ENCODE results near the gene DESI2. TPM values are rescaled to one million over a fixed set of nuclear protein-coding genes. Genes with fewer than 3 reads are reported as not detected.
A peak's percentile ranks its signal among the peaks of the same experiment; 100 is the strongest.

Gene DESI2
- total and polyA plus RNA-seq, 2 of the 8 experiments (the other 6 are each of a cell fraction or from before 2014, with no cell fraction given), result 54.0 to 110 TPM

- 0 out of 2 replicates have a peak overlapping the region, but pooled peaks have one; percentile 74 for H3K27ac ChIP-seq (ENCODE audit: low read depth, low read length)
- TF ChIP-seq SAP30 (IDR thresholded peaks at IDR 0.05; ENCODE audit: insufficient read depth, insufficient replicate concordance, low read length), result peak; percentile 17
- TF ChIP-seq SIN3A (conservative IDR thresholded peaks at IDR 0.05 in 1 of 2, IDR thresholded peaks at IDR 0.05 in 1 of 2; ENCODE audit: low read depth in 1 of 2, low read length in 2 of 2), result 0 out of 4 replicates have a peak, but pooled peaks of 1 of the 2 experiments have one; percentile 15
- no peak for TF ChIP-seq EP300 (IDR thresholded peaks at IDR 0.05; ENCODE audit: borderline replicate concordance in 1 of 2, low read depth in 2 of 2, low read length in 2 of 2)
- 15% methylated on average over 8 of the region's 8 CpGs; no CpG with 5 or more reads in 1 of the 2 experiments for WGBS, 2 experiments (ENCODE audit: extremely low coverage in 1 of 2, insufficient coverage in 1 of 2, insufficient read length in 1 of 2, insufficient replicate concordance in 2 of 2, low coverage in 1 of 2, low lambda C conversion rate in 2 of 2, missing lambda C conversion rate in 1 of 2)
Measured at GRCh38 chr1:244654108-244655038, 1.4 kb downstream of the DESI2 start.

More at GRCh38 chr1:244654108-244655038, 1.4 kb downstream of the DESI2 start:
- POLR2A ChIA-PET (ENCODE audit: partially characterized antibody), result interaction anchor here (0.7 to 1.4 kb wide), 8 partner anchors 9 to 193 kb away, joined by 3 to 6 read pairs (median 4); partner anchors contain the start of gene CATSPERE
- Histone ChIP-seq H2BK120ac (replicated peaks; ENCODE audit: low read depth, low read length) (no peak overlapping the region), H3K4me1 (replicated peaks in 1 of 4; ENCODE audit: control insufficient read depth in 3 of 4, insufficient read depth in 4 of 4, low read length in 3 of 4) (peaks cover 2 to 19% (median 13%) of the 10 kb centered on the region in 4 experiments; a peak in 6 of 7 replicates), H3K36me3 (ENCODE audit: control insufficient read depth in 2 of 4, insufficient read depth in 4 of 4, low read length in 3 of 4) (peaks cover 0 to 16% (median 4%) of the 10 kb centered on the region in 4 experiments; a peak in 3 of 8 replicates), H4K8ac (ENCODE audit: extremely low read depth, insufficient read depth, low read length) (no peak overlapping the region), H3K4me2 (ENCODE audit: insufficient read depth in 1 of 2, low read depth in 2 of 2, low read length in 2 of 2) (peak overlapping the region; percentile 63 to 87), H3K79me2 (ENCODE audit: control insufficient read depth in 1 of 2, insufficient read depth in 2 of 2, low read length in 2 of 2) (peaks cover 25 to 61% of the 10 kb centered on the region in 2 experiments), H2BK15ac (ENCODE audit: low read length) (no peak overlapping the region), H3K9ac (replicated peaks in 1 of 4; ENCODE audit: extremely low read depth in 1 of 4, low read depth in 3 of 4, low read length in 3 of 4) (peak overlapping the region; percentile 75 to 88 (median 82)), H3K9me3 (ENCODE audit: insufficient read depth in 2 of 2, low read depth in 1 of 2, low read length in 1 of 2) (no peaks in the 10 kb centered on the region), H3K4ac (replicated peaks; ENCODE audit: insufficient read length, low read depth, low read length) (no peak overlapping the region), H2BK5ac (ENCODE audit: low read depth, low read length) (no peak overlapping the region; the same call in 1 of the 2 replicates), H2AFZ (ENCODE audit: low read length) (no peak overlapping the region), H2BK12ac (ENCODE audit: low read depth, low read length) (no peak overlapping the region), H2AK5ac (ENCODE audit: low read depth, low read length) (no peak overlapping the region), H2BK20ac (ENCODE audit: low read length) (no peak overlapping the region), H3K27me3 (replicated peaks in 1 of 4; ENCODE audit: control insufficient read depth in 3 of 4, extremely low read depth in 1 of 4, insufficient read depth in 3 of 4, low read length in 3 of 4) (no peaks in the 10 kb centered on the region), H3K18ac (ENCODE audit: extremely low read depth, low read length) (no peak overlapping the region), H3K23ac (ENCODE audit: insufficient read length) (no peak overlapping the region), H3K4me3 (ENCODE audit: extremely low read depth in 1 of 4, insufficient read depth in 2 of 4, low read depth in 3 of 4, low read length in 4 of 4) (peak overlapping the region; percentile 76 to 89 (median 88)), H4K20me1 (replicated peaks in 1 of 2; ENCODE audit: control insufficient read depth in 1 of 2, insufficient read depth in 2 of 2, low read length in 2 of 2) (peaks cover 1 to 8% of the 10 kb centered on the region in 2 experiments), H3K23me2 (ENCODE audit: low read depth, low read length) (peaks cover 2% of the 10 kb centered on the region; the same call in 1 of the 2 replicates), H3K56ac (replicated peaks; ENCODE audit: insufficient read length, low read depth, low read length) (no peak overlapping the region), H3K14ac (ENCODE audit: insufficient read length) (no peak overlapping the region), H3K79me1 (ENCODE audit: low read depth, low read length) (peaks cover 3% of the 10 kb centered on the region; the same call in 1 of the 2 replicates), H4K5ac (ENCODE audit: insufficient read length, low read depth, low read length) (no peak overlapping the region), H4K91ac (replicated peaks; ENCODE audit: insufficient read length, low read length) (no peak overlapping the region)
- CTCF ChIA-PET (ENCODE audit: partially characterized antibody), result interaction anchor here (1.6 to 4.4 kb wide), 2 partner anchors 18 to 50 kb away, joined by 4 to 20 read pairs; no protein-coding TSS in a partner anchor
- FAIRE-seq, result no peak
- no peak for DNase-seq (ENCODE audit: low read depth in 1 of 2, low spot score in 2 of 2)

Data from H1 (cell line).